ENCODE measurements around the gene STN1.

Gene STN1

GRCh38 chr10:103892181-103892580, 25.8 kb downstream of the STN1 start:
- DNase-seq: no peak

- no peak for DNase-seq
These were observed 27.3 kb downstream of the STN1 start for GRCh38 chr10:103890688-103891087.

GRCh38 chr10:103890194-103890658, 27.8 kb downstream of the STN1 start:
- DNase-seq: no peak

GRCh38 chr10:103889121-103889720, 28.8 kb downstream of the STN1 start:
- no peak for DNase-seq

- peak; percentile 74 for DNase-seq
These were observed 29.7 kb downstream of the STN1 start for GRCh38 chr10:103888113-103888841.

GRCh38 chr10:103885617-103886016, 32.4 kb downstream of the STN1 start:
- no peak for DNase-seq

GRCh38 chr10:103884681-103885139, 33.3 kb downstream of the STN1 start:
- DNase-seq: peak; percentile 39

GRCh38 chr10:103882285-103883007, 35.5 kb downstream of the STN1 start:
- DNase-seq: no peak

- DNase-seq: no peak
These were observed 36.3 kb downstream of the STN1 start for GRCh38 chr10:103881416-103882284.

GRCh38 chr10:103879831-103880230, 38.2 kb downstream of the STN1 start:
- DNase-seq: no peak

GRCh38 chr10:103879409-103879808, 38.6 kb downstream of the STN1 start:
- DNase-seq: no peak

GRCh38 chr10:103877861-103878260, 40.1 kb downstream of the STN1 start:
- no peak for DNase-seq

GRCh38 chr10:103876155-103876554, 41.8 kb downstream of the STN1 start:
- no peak for DNase-seq

- no peak for DNase-seq
These were observed 43.3 kb downstream of the STN1 start for GRCh38 chr10:103874730-103875129.

- DNase-seq: no peak
These were observed 45.6 kb downstream of the STN1 start for GRCh38 chr10:103872137-103872931.

- no peak for DNase-seq
These were observed 47.0 kb downstream of the STN1 start for GRCh38 chr10:103871006-103871405.

- DNase-seq: no peak
These were observed 47.5 kb downstream of the STN1 start for GRCh38 chr10:103870516-103870915.

GRCh38 chr10:103869336-103869735, 48.6 kb downstream of the STN1 start:
- no peak for DNase-seq

GRCh38 chr10:103868200-103868599, 49.8 kb downstream of the STN1 start:
- DNase-seq: no peak

- DNase-seq: no peak
These were observed 56.5 kb downstream of the STN1 start for GRCh38 chr10:103861505-103861904.

- peak; percentile 64 for DNase-seq
These were observed 58.6 kb downstream of the STN1 start for GRCh38 chr10:103859161-103860086.

Measured in CD4-positive, alpha-beta T cell treated with Interleukin-21 for 1 hour (primary cell).